ENCODE data around the gene PCYOX1L.

DNA sequence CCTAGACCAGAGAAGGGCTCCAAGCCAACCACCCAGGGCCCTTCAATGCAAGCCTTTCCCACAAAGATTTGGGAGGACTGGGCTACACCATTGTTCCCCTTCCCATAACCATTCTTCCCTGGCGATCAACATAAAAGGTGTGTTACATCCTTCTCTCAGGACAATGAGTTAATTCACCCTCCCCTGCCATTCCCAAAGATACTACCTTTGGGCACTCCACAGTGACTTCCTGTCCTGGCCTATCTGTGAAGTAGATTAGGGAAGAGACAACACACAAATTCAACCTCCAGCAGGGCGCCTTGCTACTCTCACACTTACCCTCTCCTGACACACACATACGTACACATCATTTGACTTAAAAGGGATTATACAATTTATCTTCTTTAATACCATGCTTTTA, 44.4 kb downstream of the PCYOX1L start:
- TF ChIP-seq POLR2A (IDR thresholded peaks at IDR 0.05) = no peak
- TF ChIP-seq, protein P1, sequence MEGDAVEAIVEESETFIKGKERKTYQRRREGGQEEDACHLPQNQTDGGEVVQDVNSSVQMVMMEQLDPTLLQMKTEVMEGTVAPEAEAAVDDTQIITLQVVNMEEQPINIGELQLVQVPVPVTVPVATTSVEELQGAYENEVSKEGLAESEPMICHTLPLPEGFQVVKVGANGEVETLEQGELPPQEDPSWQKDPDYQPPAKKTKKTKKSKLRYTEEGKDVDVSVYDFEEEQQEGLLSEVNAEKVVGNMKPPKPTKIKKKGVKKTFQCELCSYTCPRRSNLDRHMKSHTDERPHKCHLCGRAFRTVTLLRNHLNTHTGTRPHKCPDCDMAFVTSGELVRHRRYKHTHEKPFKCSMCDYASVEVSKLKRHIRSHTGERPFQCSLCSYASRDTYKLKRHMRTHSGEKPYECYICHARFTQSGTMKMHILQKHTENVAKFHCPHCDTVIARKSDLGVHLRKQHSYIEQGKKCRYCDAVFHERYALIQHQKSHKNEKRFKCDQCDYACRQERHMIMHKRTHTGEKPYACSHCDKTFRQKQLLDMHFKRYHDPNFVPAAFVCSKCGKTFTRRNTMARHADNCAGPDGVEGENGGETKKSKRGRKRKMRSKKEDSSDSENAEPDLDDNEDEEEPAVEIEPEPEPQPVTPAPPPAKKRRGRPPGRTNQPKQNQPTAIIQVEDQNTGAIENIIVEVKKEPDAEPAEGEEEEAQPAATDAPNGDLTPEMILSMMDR (IDR thresholded peaks at IDR 0.05 in 8 of 11, conservative IDR thresholded peaks at IDR 0.05 in 3 of 11) = no peak

Data from spleen (tissue), 7 donors.